Measurements from ENCODE around the gene SLC27A5. TPM values are rescaled to one million over a fixed set of nuclear protein-coding genes. Genes with fewer than 3 reads are reported as not detected.
A peak's percentile ranks its signal among the peaks of the same experiment; 100 is the strongest.

The SLC27A5 gene
- polyA plus RNA-seq, 2 of the 4 experiments (the other 2 are of a cell fraction), result 30.2 to 37.8 TPM

GRCh38 chr19:58451358-58452101 lies 60.3 kb downstream of the SLC27A5 start, which contains the start of gene ZNF324B (continued):
- no peak for TF ChIP-seq EHMT2 (IDR thresholded peaks at IDR 0.05; ENCODE audit: low read depth)
- no peak; the same call in 1 of the 2 replicates for TF ChIP-seq HOXB5 (CRISPR knock-in tag; IDR thresholded peaks at IDR 0.05)
- peak; percentile 64 for TF ChIP-seq PHF8 (IDR thresholded peaks at IDR 0.05; ENCODE audit: borderline replicate concordance, low read depth)
- TF ChIP-seq USF2 (IDR thresholded peaks at IDR 0.05), result 0 out of 2 replicates have a peak, but pooled peaks have one; percentile 4
- TF ChIP-seq RAD21 (conservative IDR thresholded peaks at IDR 0.05 in 1 of 2, IDR thresholded peaks at IDR 0.05 in 1 of 2), result no peak

GRCh38 chr19:58450856-58451357 lies 60.9 kb downstream of the SLC27A5 start:
- Histone ChIP-seq H3K4me2 (peak overlapping the region; percentile 94), H3K27ac (peak overlapping the region in 1 of 2 experiments; percentile 45; a peak in 2 of 6 replicates), H3K4me3 (peak overlapping the region; percentile 85), H3K9me3 (peaks cover 39% of the 10 kb centered on the region), H3K4me1 (no peaks in the 10 kb centered on the region)
- POLR2A ChIA-PET, result interaction anchor here (0.7 to 1.4 kb wide), 4 partner anchors 42 to 93 kb away, joined by 3 to 4 read pairs (median 4); partner anchors contain the start of genes TRIM28, ZNF497 and ZNF584
- FAIRE-seq (no peak), ATAC-seq (peak; percentile 52 to 53), DNase-seq (ENCODE audit: low read depth in 1 of 2, low spot score in 1 of 2) (peak in 1 of 2 experiments; percentile 48)
- TF ChIP-seq CTCF (IDR thresholded peaks at IDR 0.05), result no peak
- no peak for TF ChIP-seq CBX2 (IDR thresholded peaks at IDR 0.05; ENCODE audit: borderline replicate concordance, low read depth)
- no peak for TF ChIP-seq POLR2AphosphoS2 (conservative IDR thresholded peaks at IDR 0.05; ENCODE audit: low read length)
- TF ChIP-seq EHMT2 (IDR thresholded peaks at IDR 0.05; ENCODE audit: low read depth), result no peak
- no peak for TF ChIP-seq FOXS1 (CRISPR knock-in tag; IDR thresholded peaks at IDR 0.05)
- no peak for TF ChIP-seq HOXA7 (CRISPR knock-in tag; IDR thresholded peaks at IDR 0.05)
- no peak for TF ChIP-seq USF2 (IDR thresholded peaks at IDR 0.05)
- no peak for TF ChIP-seq PHF8 (IDR thresholded peaks at IDR 0.05; ENCODE audit: borderline replicate concordance, low read depth)
- TF ChIP-seq BCL3 (IDR thresholded peaks at IDR 0.05), result no peak
- TF ChIP-seq CHD2 (IDR thresholded peaks at IDR 0.05; ENCODE audit: low read length, partially characterized antibody), result no peak
- TF ChIP-seq HOXB13 (CRISPR knock-in tag; IDR thresholded peaks at IDR 0.05; ENCODE audit: low read depth), result no peak
- no peak for TF ChIP-seq RNF2 (IDR thresholded peaks at IDR 0.05; ENCODE audit: borderline replicate concordance, low read depth)
- no peak for TF ChIP-seq ZFP36 (IDR thresholded peaks at IDR 0.05; ENCODE audit: borderline replicate concordance, partially characterized antibody)
- TF ChIP-seq TFCP2L1 (CRISPR knock-in tag; IDR thresholded peaks at IDR 0.05), result no peak
- TF ChIP-seq NR3C1 (IDR thresholded peaks at IDR 0.05), result no peak
- TF ChIP-seq ELK1 (IDR thresholded peaks at IDR 0.05; ENCODE audit: low read depth, low read length), result no peak
- CTCF ChIA-PET, result interaction anchor here (0.8 to 1.4 kb wide), 3 partner anchors 11 to 69 kb away, joined by 3 to 6 read pairs (median 4); partner anchors contain the start of genes ZBTB45 and ZNF584
- 1% methylated on average over 11 of the region's 11 CpGs for WGBS (ENCODE audit: missing lambda C conversion rate)

Measured in A549 (cell line).